OCI-LY1 (cell line): ENCODE results near the gene MBTPS2.

Experiments used
- CTCF ChIP-seq: fragments of 200-600 bp; sonication (generic), shearing (Covaris generic); IDR thresholded peaks from 2 replicates; pipeline ENCODE4 v1.5.1; 2017; ENCODE audit warnings: mild to moderate bottlenecking, antibody characterized with exemption, low read length, moderate library complexity, mixed read lengths
- EZH2 ChIP-seq: fragments of 200-600 bp; sonication (generic), shearing (Covaris generic); IDR thresholded peaks from 2 replicates; pipeline ENCODE4 v1.8.0; 2017; ENCODE audit warnings: borderline replicate concordance, mixed run types, mild to moderate bottlenecking, antibody characterized with exemption, low read length, moderate library complexity, mixed read lengths

GRCh38 chrX:21799767-21800166 lies 39.6 kb upstream of the MBTPS2 start:
- TF ChIP-seq CTCF (no peak), EZH2 (no peak)
